Neural progenitor cell (in vitro differentiated cells): ENCODE results near the gene TNFAIP6. TPM values are rescaled to one million over a fixed set of nuclear protein-coding genes. Genes with fewer than 3 reads are reported as not detected.
"Not testable (repeated sequence)": the region's sequence is repeated elsewhere in the genome, so short reads cannot be mapped to it uniquely, and the experiment has no call there.

Experiments used
- DNase-seq: peaks from one replicate; pipeline ENCODE4 v3.0.0-alpha.2; 2016; ENCODE audit warnings: low spot score
- H2AFZ ChIP-seq: fragments of 200-600 bp; sonication (generic); replicated peaks from 2 replicates; pipeline ENCODE4 v1.6.1; 2016; ENCODE audit warnings: antibody characterized with exemption
- H3F3A ChIP-seq: fragments of 200-600 bp; sonication (generic); 2 replicates; pipeline ENCODE4 v1.6.1; 2016; ENCODE audit warnings: antibody characterized with exemption, low read depth
- H3K27ac ChIP-seq: fragments of 200-600 bp; sonication (generic); 2 replicates; pipeline ENCODE4 v1.5.1; 2016; ENCODE audit warnings: mild to moderate bottlenecking
- H3K27me3 ChIP-seq: fragments of 200-600 bp; sonication (generic); 2 replicates; pipeline ENCODE4 v1.6.1; 2016; ENCODE audit warnings: mild to moderate bottlenecking, moderate library complexity
- H3K36me3 ChIP-seq: fragments of 200-600 bp; sonication (generic); 2 replicates; pipeline ENCODE4 v1.5.1; 2016
- H3K4me1 ChIP-seq: fragments of 200-600 bp; sonication (generic); 2 replicates; pipeline ENCODE4 v1.6.1; 2016; ENCODE audit warnings: mixed run types
- H3K4me2 ChIP-seq: fragments of 200-600 bp; sonication (generic); 2 replicates; pipeline ENCODE4 v1.6.1; 2016
- H3K4me3 ChIP-seq: fragments of 200-600 bp; sonication (generic); 2 replicates; pipeline ENCODE4 v1.5.1; 2016
- H3K79me2 ChIP-seq: fragments of 200-600 bp; sonication (generic); 2 replicates; pipeline ENCODE4 v1.6.1; 2016; ENCODE audit warnings: low read depth
- H3K9ac ChIP-seq: fragments of 200-600 bp; sonication (generic); 2 replicates; pipeline ENCODE4 v1.6.1; 2016
- H3K9me3 ChIP-seq: fragments of 200-600 bp; sonication (generic); 2 replicates; pipeline ENCODE4 v1.5.1; 2016; ENCODE audit warnings: low read depth
- H4K20me1 ChIP-seq: fragments of 200-600 bp; sonication (generic); 2 replicates; pipeline ENCODE4 v1.6.1; 2016; ENCODE audit warnings: low read depth
- H3K27ac Mint-ChIP-seq: 3 replicates; pipeline ENCODE4 v1.8.0; 2021; ENCODE audit warnings: mixed read lengths
- H3K27me3 Mint-ChIP-seq: 2 replicates; pipeline ENCODE4 v1.8.0; 2022; ENCODE audit warnings: low read depth, mild to moderate bottlenecking, inconsistent platforms, moderate library complexity, mixed read lengths; ENCODE audit not compliant: insufficient read depth
- H3K36me3 Mint-ChIP-seq: 3 replicates; pipeline ENCODE4 v1.8.0; 2021; ENCODE audit warnings: mixed read lengths
- H3K4me1 Mint-ChIP-seq: 3 replicates; pipeline ENCODE4 v1.8.0; 2021; ENCODE audit warnings: mixed read lengths
- H3K4me3 Mint-ChIP-seq: 3 replicates; pipeline ENCODE4 v1.8.0; 2021; ENCODE audit warnings: mild to moderate bottlenecking, moderate library complexity, mixed read lengths
- H3K9me3 Mint-ChIP-seq: 3 replicates; pipeline ENCODE4 v1.8.0; 2020; ENCODE audit warnings: mixed read lengths
- EZH2 ChIP-seq: fragments of 200-600 bp; sonication (generic); IDR thresholded peaks from 2 replicates; pipeline ENCODE4 v1.6.1; 2017; ENCODE audit warnings: antibody characterized with exemption, mild to moderate bottlenecking, moderate library complexity
- EZH2phosphoT487 ChIP-seq: fragments of 200-600 bp; sonication (generic); IDR thresholded peaks from 2 replicates; pipeline ENCODE4 v1.6.1; 2017; ENCODE audit warnings: antibody characterized with exemption
- total RNA-seq: library from RNA; depleted of rRNA; stranded (reverse); fragments of >200 nt; gene quantifications from 2 replicates; pipeline ENCODE4 v1.2.3, GENCODE V29; 2015; ENCODE audit warnings: low replicate concordance
- TF ChIP-seq, protein P1 (sequence below): fragments of 200-600 bp; sonication (generic); IDR thresholded peaks from 2 replicates; pipeline ENCODE4 v1.5.1; 2017; ENCODE audit warnings: antibody characterized with exemption, mild to moderate bottlenecking

Gene TNFAIP6
- total RNA-seq, 1 donor from 2014 or later: 0.22 TPM

DNA sequence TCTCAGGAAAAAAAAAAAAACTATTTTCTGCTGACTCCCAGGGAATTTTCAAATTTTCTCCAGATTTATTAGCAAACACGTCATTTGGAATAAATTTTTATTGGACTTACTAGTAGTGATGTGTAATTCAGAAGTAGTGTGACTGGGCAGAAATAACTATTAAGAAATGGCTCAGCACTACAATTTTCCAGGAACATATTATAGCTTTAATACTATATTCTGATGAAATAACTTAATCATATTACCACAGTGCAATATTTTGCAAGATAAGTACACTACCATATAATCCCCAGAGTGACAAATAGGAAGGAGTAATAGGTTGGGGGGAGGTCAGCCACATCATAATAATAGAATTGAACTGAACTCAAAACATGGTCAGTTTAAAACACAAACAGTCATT, 19.7 kb upstream of the TNFAIP6 start:
- Histone ChIP-seq H3K27ac (no peak overlapping the region), H3K9ac (no peak overlapping the region), H3F3A (peaks cover 13% of the 10 kb centered on the region), H3K36me3 (no peaks in the 10 kb centered on the region), H3K79me2 (no peaks in the 10 kb centered on the region), H3K4me1 (peaks cover 12% of the 10 kb centered on the region), H2AFZ (no peak overlapping the region), H4K20me1 (no peaks in the 10 kb centered on the region), H3K9me3 (no peaks in the 10 kb centered on the region), H3K4me2 (no peak overlapping the region), H3K4me3 (no peak overlapping the region), H3K27me3 (no peaks in the 10 kb centered on the region)
- H3K27me3 Mint-ChIP-seq: peaks cover 7% of the 10 kb centered on the region
- no peak for DNase-seq
- no peaks in the 10 kb centered on the region for H3K36me3 Mint-ChIP-seq
- no peak overlapping the region for H3K27ac Mint-ChIP-seq
- H3K4me3 Mint-ChIP-seq: no peak overlapping the region
- peaks cover 16% of the 10 kb centered on the region for H3K4me1 Mint-ChIP-seq
- TF ChIP-seq, protein P1, sequence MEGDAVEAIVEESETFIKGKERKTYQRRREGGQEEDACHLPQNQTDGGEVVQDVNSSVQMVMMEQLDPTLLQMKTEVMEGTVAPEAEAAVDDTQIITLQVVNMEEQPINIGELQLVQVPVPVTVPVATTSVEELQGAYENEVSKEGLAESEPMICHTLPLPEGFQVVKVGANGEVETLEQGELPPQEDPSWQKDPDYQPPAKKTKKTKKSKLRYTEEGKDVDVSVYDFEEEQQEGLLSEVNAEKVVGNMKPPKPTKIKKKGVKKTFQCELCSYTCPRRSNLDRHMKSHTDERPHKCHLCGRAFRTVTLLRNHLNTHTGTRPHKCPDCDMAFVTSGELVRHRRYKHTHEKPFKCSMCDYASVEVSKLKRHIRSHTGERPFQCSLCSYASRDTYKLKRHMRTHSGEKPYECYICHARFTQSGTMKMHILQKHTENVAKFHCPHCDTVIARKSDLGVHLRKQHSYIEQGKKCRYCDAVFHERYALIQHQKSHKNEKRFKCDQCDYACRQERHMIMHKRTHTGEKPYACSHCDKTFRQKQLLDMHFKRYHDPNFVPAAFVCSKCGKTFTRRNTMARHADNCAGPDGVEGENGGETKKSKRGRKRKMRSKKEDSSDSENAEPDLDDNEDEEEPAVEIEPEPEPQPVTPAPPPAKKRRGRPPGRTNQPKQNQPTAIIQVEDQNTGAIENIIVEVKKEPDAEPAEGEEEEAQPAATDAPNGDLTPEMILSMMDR: no peak
- TF ChIP-seq EZH2phosphoT487 (no peak), EZH2 (no peak)
- H3K9me3 Mint-ChIP-seq: peaks cover 6% of the 10 kb centered on the region

- Mint-ChIP-seq H3K36me3 (no peaks in the 10 kb centered on the region), H3K4me1 (peaks cover 14% of the 10 kb centered on the region), H3K27me3 (peaks cover 7% of the 10 kb centered on the region), H3K4me3 (no peak overlapping the region), H3K9me3 (peaks cover 6% of the 10 kb centered on the region), H3K27ac (no peak overlapping the region)
- no peak overlapping the region for H3K4me2 ChIP-seq
- TF ChIP-seq, protein P1: no peak
- TF ChIP-seq EZH2phosphoT487: no peak
- no peak for TF ChIP-seq EZH2
- DNase-seq: no peak
- no peak overlapping the region for H2AFZ ChIP-seq
- H3K9ac ChIP-seq: no peak overlapping the region
- no peaks in the 10 kb centered on the region for H3K27me3 ChIP-seq
- H3K79me2 ChIP-seq: no peaks in the 10 kb centered on the region
- H3K9me3 ChIP-seq: no peaks in the 10 kb centered on the region
- H3K4me1 ChIP-seq: peaks cover 12% of the 10 kb centered on the region
- peaks cover 13% of the 10 kb centered on the region for H3F3A ChIP-seq
- no peak overlapping the region for H3K27ac ChIP-seq
- H3K36me3 ChIP-seq: no peaks in the 10 kb centered on the region
- no peak overlapping the region for H3K4me3 ChIP-seq
- H4K20me1 ChIP-seq: no peaks in the 10 kb centered on the region
Observed at GRCh38 chr2:151338115-151338514, 19.3 kb upstream of the TNFAIP6 start.

GRCh38 chr2:151343073-151343472, 14.3 kb upstream of the TNFAIP6 start:
- Histone ChIP-seq H3F3A (peaks cover 13% of the 10 kb centered on the region), H3K27ac (no peak overlapping the region), H3K4me1 (peaks cover 12% of the 10 kb centered on the region), H2AFZ (no peak overlapping the region), H3K9me3 (no peaks in the 10 kb centered on the region), H3K4me3 (no peak overlapping the region), H4K20me1 (no peaks in the 10 kb centered on the region), H3K27me3 (no peaks in the 10 kb centered on the region), H3K36me3 (no peaks in the 10 kb centered on the region), H3K4me2 (no peak overlapping the region), H3K79me2 (no peaks in the 10 kb centered on the region), H3K9ac (no peak overlapping the region)
- Mint-ChIP-seq H3K27ac (no peak overlapping the region), H3K4me1 (peaks cover 22% of the 10 kb centered on the region), H3K4me3 (no peak overlapping the region), H3K9me3 (peaks cover 6% of the 10 kb centered on the region), H3K36me3 (no peaks in the 10 kb centered on the region), H3K27me3 (peaks cover 5% of the 10 kb centered on the region)
- DNase-seq: no peak
- TF ChIP-seq, protein P1: no peak
- no peak for TF ChIP-seq EZH2
- TF ChIP-seq EZH2phosphoT487: no peak

DNA sequence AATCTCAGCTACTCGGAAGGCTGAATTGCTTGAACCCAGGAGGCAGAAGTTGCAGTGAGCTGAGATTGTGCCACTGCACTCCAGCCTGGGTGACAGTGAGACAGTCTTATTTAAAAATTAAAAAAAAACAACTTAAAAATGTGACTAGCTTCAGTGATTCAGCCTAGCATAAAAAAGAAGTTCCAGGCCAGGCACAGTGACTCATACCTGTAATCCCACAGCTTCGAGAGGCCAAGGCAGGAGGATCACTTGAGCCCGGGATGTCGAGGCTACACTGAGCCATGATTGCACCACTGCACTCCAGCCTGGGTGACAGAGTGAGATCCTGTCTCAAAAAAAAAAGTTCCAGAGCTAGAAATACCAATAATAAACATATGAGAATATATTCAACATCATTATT, 13.2 kb upstream of the TNFAIP6 start:
- DNase-seq, H3K9me3 Mint-ChIP-seq, H3K4me1 ChIP-seq, H3K4me3 Mint-ChIP-seq, H3K4me3 ChIP-seq, H3K9me3 ChIP-seq, H4K20me1 ChIP-seq, H3K36me3 Mint-ChIP-seq, H3K9ac ChIP-seq, H3F3A ChIP-seq, H3K27ac Mint-ChIP-seq, H2AFZ ChIP-seq, H3K27me3 Mint-ChIP-seq, H3K79me2 ChIP-seq, H3K36me3 ChIP-seq, H3K27me3 ChIP-seq, H3K27ac ChIP-seq, H3K4me2 ChIP-seq: not testable (repeated sequence)
- peaks cover 16% of the 10 kb centered on the region for H3K4me1 Mint-ChIP-seq
